ENCODE data around the gene ERH. TPM values are rescaled to one million over a fixed set of nuclear protein-coding genes. Genes with fewer than 3 reads are reported as not detected.
"Not testable (repeated sequence)": the region's sequence is repeated elsewhere in the genome, so short reads cannot be mapped to it uniquely, and the experiment has no call there.

ERH gene
- total and polyA plus RNA-seq, 2 donors, result 190 to 192 TPM

DNA sequence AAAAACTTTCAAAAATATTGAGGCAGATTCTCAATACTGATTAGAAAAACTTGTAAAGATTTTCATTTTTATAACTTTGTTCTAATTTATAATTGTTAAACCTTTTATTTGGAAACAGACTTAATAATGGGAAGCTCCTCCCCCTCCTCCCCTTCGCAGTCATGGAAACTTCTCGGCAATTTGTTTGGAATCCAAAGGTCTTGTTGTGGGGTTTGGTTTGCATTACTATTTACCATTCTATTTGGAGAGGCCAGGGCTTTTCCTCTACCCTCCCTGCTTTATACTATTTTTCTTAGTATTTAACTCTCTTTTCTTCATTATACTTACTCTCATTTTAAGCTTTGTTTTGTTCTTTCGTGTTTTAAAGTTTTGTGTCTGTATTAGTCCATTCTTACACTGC, 6.4 kb upstream of the ERH start:
- no peaks in the 10 kb centered on the region for H3K9me3 ChIP-seq (ENCODE audit: control insufficient read depth in 2 of 2, insufficient read depth in 1 of 2, low read length in 1 of 2)
- no peak overlapping the region for H3K4me3 ChIP-seq (ENCODE audit: low read length in 2 of 2)
- H3K4me1 ChIP-seq (ENCODE audit: control insufficient read depth in 2 of 2, insufficient read depth in 2 of 2, low read length in 2 of 2), result peaks cover 10 to 15% of the 10 kb centered on the region in 2 donors
- H3K36me3 ChIP-seq (ENCODE audit: control insufficient read depth in 2 of 2, insufficient read depth in 2 of 2, low read length in 1 of 2), result no peaks in the 10 kb centered on the region
- 98% methylated on average over 3 of the region's 3 CpGs for WGBS
- no peak for DNase-seq (ENCODE audit: low read depth in 6 of 9, low spot score in 9 of 9)
- H3K27me3 ChIP-seq (ENCODE audit: control insufficient read depth in 2 of 2, insufficient read depth in 1 of 2, low read length in 1 of 2), result no peaks in the 10 kb centered on the region
- H3K27ac ChIP-seq (ENCODE audit: low read depth in 1 of 2, low read length in 1 of 2), result no peak overlapping the region

DNA sequence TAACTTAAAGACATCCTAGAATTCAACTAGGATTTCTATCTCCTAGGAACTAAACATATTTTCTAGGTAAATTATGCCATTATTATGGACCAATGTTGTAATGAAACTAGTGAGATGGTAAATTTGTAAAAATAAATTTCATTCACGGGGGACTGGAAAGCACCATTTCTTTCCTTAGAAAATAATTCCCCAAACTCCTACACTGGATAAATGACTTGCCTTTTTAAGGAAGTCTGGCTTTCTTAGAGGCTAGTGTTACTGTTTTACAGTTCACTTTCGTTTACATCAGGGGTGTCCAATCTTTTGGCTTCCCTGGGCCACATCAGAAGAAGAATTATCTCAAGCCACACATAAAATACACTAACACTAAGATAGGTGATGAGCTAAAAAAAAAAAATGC, 3.7 kb upstream of the ERH start:
- Histone ChIP-seq H3K36me3 (ENCODE audit: control insufficient read depth in 2 of 2, insufficient read depth in 2 of 2, low read length in 1 of 2) (no peaks in the 10 kb centered on the region), H3K4me3 (ENCODE audit: low read length in 2 of 2) (no peak overlapping the region), H3K9me3 (ENCODE audit: control insufficient read depth in 2 of 2, insufficient read depth in 1 of 2, low read length in 1 of 2) (no peaks in the 10 kb centered on the region), H3K27me3 (ENCODE audit: control insufficient read depth in 2 of 2, insufficient read depth in 1 of 2, low read length in 1 of 2) (no peaks in the 10 kb centered on the region), H3K4me1 (ENCODE audit: control insufficient read depth in 2 of 2, insufficient read depth in 2 of 2, low read length in 2 of 2) (peaks cover 20 to 25% of the 10 kb centered on the region in 2 donors), H3K27ac (ENCODE audit: low read depth in 1 of 2, low read length in 1 of 2) (no peak overlapping the region)
- 92% methylated on average over 2 of the region's 2 CpGs for WGBS
- no peak for DNase-seq (ENCODE audit: low read depth in 6 of 9, low spot score in 9 of 9)

DNA sequence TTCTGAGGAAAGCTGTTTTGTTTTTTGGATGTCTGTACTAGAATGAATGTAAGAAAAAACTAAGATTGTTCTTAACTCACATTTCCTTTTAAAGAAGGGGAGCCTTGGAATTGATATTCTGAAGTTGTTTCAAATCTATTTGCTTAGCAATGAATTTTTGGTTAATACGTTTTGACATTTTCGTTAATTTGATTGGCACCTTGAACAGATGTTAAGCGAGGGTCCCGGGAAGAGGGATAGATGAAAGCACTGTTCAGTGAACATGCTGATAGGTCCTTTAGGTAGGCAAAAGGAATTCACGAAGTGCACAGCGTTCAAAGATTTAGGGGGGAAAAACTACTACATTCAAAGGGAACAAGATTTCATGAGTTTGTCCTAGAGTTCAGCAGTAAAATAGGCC, 2.1 kb upstream of the ERH start:
- DNase-seq (ENCODE audit: low read depth in 6 of 9, low spot score in 9 of 9), result no peak
- Histone ChIP-seq H3K27ac (ENCODE audit: low read depth in 1 of 2, low read length in 1 of 2) (no peak overlapping the region), H3K27me3 (ENCODE audit: control insufficient read depth in 2 of 2, insufficient read depth in 1 of 2, low read length in 1 of 2) (no peaks in the 10 kb centered on the region), H3K4me3 (ENCODE audit: low read length in 2 of 2) (no peak overlapping the region), H3K36me3 (ENCODE audit: control insufficient read depth in 2 of 2, insufficient read depth in 2 of 2, low read length in 1 of 2) (peaks cover 0 to 9% of the 10 kb centered on the region in 2 donors), H3K9me3 (ENCODE audit: control insufficient read depth in 2 of 2, insufficient read depth in 1 of 2, low read length in 1 of 2) (no peaks in the 10 kb centered on the region), H3K4me1 (ENCODE audit: control insufficient read depth in 2 of 2, insufficient read depth in 2 of 2, low read length in 2 of 2) (peaks cover 23 to 25% of the 10 kb centered on the region in 2 donors)
- 95% methylated on average over 6 of the region's 6 CpGs for WGBS

DNA sequence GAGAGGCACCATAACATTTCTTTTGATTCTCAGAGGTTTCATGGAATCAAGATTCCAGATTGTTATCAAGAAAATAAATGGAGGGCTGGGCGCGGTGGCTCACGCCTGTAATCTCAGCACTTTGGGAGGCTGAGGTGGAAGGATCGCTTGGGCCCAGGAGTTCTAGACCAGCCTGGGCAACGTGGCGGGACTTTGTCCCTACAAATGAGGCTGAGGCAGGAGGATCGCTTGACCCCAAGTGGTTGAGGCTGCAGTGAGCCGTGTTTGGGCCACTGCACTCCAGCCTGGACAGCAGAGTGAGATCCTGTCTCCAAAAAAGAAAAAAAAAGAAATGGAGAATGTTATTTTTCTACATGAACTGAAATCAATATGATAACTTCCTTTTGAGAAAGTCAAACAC, 1.7 kb upstream of the ERH start:
- no peak overlapping the region for H3K27ac ChIP-seq (ENCODE audit: low read depth in 1 of 2, low read length in 1 of 2)
- peaks cover 3 to 13% of the 10 kb centered on the region in 2 donors for H3K36me3 ChIP-seq (ENCODE audit: control insufficient read depth in 2 of 2, insufficient read depth in 2 of 2, low read length in 1 of 2)
- WGBS, result 96% methylated on average over 8 of the region's 8 CpGs
- DNase-seq (ENCODE audit: low read depth in 6 of 9, low spot score in 9 of 9), result no peak
- peak overlapping the region; percentile 77 to 83 for H3K4me3 ChIP-seq (ENCODE audit: low read length in 2 of 2)
- no peaks in the 10 kb centered on the region for H3K27me3 ChIP-seq (ENCODE audit: control insufficient read depth in 2 of 2, insufficient read depth in 1 of 2, low read length in 1 of 2)
- H3K9me3 ChIP-seq (ENCODE audit: control insufficient read depth in 2 of 2, insufficient read depth in 1 of 2, low read length in 1 of 2), result no peaks in the 10 kb centered on the region
- peaks cover 23 to 25% of the 10 kb centered on the region in 2 donors for H3K4me1 ChIP-seq (ENCODE audit: control insufficient read depth in 2 of 2, insufficient read depth in 2 of 2, low read length in 2 of 2)

DNA sequence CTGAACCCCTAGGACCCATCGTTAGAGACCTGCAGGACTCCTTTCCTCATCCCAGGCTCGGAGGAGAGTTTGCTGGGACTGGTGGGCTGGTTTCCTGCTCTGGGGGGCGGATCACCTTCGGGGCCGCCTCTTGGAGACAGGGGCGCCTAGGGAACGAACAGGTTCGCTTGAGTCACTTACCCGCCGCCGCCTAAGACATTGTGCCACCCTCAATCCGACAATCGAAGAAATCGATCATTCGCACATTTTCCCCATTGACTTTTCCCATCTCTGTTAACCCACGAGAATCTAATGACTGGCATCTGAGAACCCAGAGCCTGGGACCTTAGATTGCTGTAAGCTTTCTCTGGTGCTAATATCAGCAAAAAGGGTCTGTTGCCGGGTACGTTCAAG, 715 bp upstream of the ERH start:
- Histone ChIP-seq H3K27me3 (ENCODE audit: control insufficient read depth in 2 of 2, insufficient read depth in 1 of 2, low read length in 1 of 2) (no peaks in the 10 kb centered on the region), H3K4me3 (ENCODE audit: low read length in 2 of 2) (peak overlapping the region; percentile 77 to 83), H3K36me3 (ENCODE audit: control insufficient read depth in 2 of 2, insufficient read depth in 2 of 2, low read length in 1 of 2) (peaks cover 9 to 21% of the 10 kb centered on the region in 2 donors), H3K9me3 (ENCODE audit: control insufficient read depth in 2 of 2, insufficient read depth in 1 of 2, low read length in 1 of 2) (no peaks in the 10 kb centered on the region), H3K4me1 (ENCODE audit: control insufficient read depth in 2 of 2, insufficient read depth in 2 of 2, low read length in 2 of 2) (peaks cover 23 to 25% of the 10 kb centered on the region in 2 donors), H3K27ac (ENCODE audit: low read depth in 1 of 2, low read length in 1 of 2) (peak overlapping the region; percentile 84 to 89)
- WGBS, result 2% methylated on average over 18 of the region's 18 CpGs
- no peak for DNase-seq (ENCODE audit: low read depth in 6 of 9, low spot score in 9 of 9)

DNA sequence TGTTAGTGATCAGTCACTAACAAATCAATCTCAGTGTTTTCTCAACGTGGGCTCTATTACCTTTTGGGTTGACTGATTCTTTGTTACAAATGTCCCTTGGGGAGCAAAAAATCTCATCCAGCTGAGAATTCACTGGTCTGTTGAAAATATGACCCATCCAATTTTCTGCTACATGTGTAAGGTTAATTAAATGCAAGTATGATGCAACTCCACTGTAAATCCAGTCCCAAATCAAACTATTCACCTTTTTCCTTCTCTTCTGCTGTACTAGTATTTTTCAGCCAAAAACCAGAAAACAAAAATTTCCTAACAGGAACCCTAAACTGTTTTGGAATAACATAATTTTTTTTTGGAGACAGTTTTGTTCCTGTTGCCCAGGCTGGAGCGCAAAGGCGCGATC, 2.2 kb downstream of the ERH start:
- H3K27me3 ChIP-seq (ENCODE audit: control insufficient read depth in 2 of 2, insufficient read depth in 1 of 2, low read length in 1 of 2), result no peaks in the 10 kb centered on the region
- no peaks in the 10 kb centered on the region for H3K9me3 ChIP-seq (ENCODE audit: control insufficient read depth in 2 of 2, insufficient read depth in 1 of 2, low read length in 1 of 2)
- WGBS, result 94% methylated on average over 4 of the region's 4 CpGs
- no peak overlapping the region for H3K27ac ChIP-seq (ENCODE audit: low read depth in 1 of 2, low read length in 1 of 2)
- H3K4me1 ChIP-seq (ENCODE audit: control insufficient read depth in 2 of 2, insufficient read depth in 2 of 2, low read length in 2 of 2), result peaks cover 22 to 23% of the 10 kb centered on the region in 2 donors
- H3K4me3 ChIP-seq (ENCODE audit: low read length in 2 of 2), result no peak overlapping the region
- peaks cover 30 to 48% of the 10 kb centered on the region in 2 donors for H3K36me3 ChIP-seq (ENCODE audit: control insufficient read depth in 2 of 2, insufficient read depth in 2 of 2, low read length in 1 of 2)
- no peak for DNase-seq (ENCODE audit: low read depth in 6 of 9, low spot score in 9 of 9)

DNA sequence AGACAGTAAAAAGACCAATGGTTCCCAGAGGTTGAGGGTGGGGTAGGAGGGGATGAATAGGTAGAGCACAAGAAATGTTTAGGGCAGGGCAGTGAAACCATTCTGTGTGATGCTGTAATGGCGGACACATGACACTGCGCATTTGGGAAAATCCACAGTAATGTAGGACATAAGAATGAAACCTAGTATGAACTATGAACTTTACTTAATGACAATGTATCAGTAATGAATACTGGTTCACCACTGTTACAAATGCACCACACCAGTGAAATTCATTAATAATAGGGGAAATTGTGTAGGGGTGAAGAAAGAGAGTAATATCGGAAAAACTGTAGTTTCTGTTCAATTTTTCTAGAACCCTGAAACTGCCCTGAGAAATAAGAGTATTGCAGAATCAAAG, 5.6 kb downstream of the ERH start:
- no peaks in the 10 kb centered on the region for H3K27me3 ChIP-seq (ENCODE audit: control insufficient read depth in 2 of 2, insufficient read depth in 1 of 2, low read length in 1 of 2)
- H3K9me3 ChIP-seq (ENCODE audit: control insufficient read depth in 2 of 2, insufficient read depth in 1 of 2, low read length in 1 of 2), result no peaks in the 10 kb centered on the region
- peaks cover 4 to 11% of the 10 kb centered on the region in 2 donors for H3K4me1 ChIP-seq (ENCODE audit: control insufficient read depth in 2 of 2, insufficient read depth in 2 of 2, low read length in 2 of 2)
- no peak for DNase-seq (ENCODE audit: low read depth in 6 of 9, low spot score in 9 of 9)
- 97% methylated on average over 3 of the region's 3 CpGs for WGBS
- no peak overlapping the region for H3K4me3 ChIP-seq (ENCODE audit: low read length in 2 of 2)
- H3K27ac ChIP-seq (ENCODE audit: low read depth in 1 of 2, low read length in 1 of 2), result no peak overlapping the region
- peaks cover 37 to 62% of the 10 kb centered on the region in 2 donors for H3K36me3 ChIP-seq (ENCODE audit: control insufficient read depth in 2 of 2, insufficient read depth in 2 of 2, low read length in 1 of 2)

DNA sequence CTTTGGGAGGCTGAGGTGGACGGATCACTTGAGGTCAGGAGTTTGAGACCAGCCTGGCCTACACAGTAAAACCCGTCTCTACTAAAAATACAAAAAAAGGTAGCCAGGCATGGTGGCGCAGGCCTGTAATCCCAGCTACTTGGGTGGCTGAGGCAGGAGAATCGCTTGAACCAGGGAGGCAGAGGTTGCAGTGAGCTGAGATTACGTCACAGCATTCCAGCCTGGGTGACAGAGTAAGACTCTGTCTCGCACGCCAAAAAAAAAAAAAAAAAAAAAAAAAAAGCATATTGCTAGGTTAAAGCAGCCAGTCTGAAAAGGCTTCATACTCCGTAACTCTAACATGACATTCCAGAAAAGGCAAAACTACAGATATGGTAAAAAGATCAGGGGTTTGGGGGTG, 6.7 kb downstream of the ERH start:
- 97% methylated on average over 8 of the region's 8 CpGs for WGBS
- H3K4me3 ChIP-seq (ENCODE audit: low read length in 2 of 2); H3K27me3 ChIP-seq (ENCODE audit: control insufficient read depth in 2 of 2, insufficient read depth in 1 of 2, low read length in 1 of 2); H3K27ac ChIP-seq (ENCODE audit: low read depth in 1 of 2, low read length in 1 of 2); H3K9me3 ChIP-seq (ENCODE audit: control insufficient read depth in 2 of 2, insufficient read depth in 1 of 2, low read length in 1 of 2); H3K4me1 ChIP-seq (ENCODE audit: control insufficient read depth in 2 of 2, insufficient read depth in 2 of 2, low read length in 2 of 2); DNase-seq (ENCODE audit: low read depth in 6 of 9, low spot score in 9 of 9): not testable (repeated sequence)
- H3K36me3 ChIP-seq (ENCODE audit: control insufficient read depth in 2 of 2, insufficient read depth in 2 of 2, low read length in 1 of 2), result peaks cover 37 to 70% of the 10 kb centered on the region in 2 donors

DNA sequence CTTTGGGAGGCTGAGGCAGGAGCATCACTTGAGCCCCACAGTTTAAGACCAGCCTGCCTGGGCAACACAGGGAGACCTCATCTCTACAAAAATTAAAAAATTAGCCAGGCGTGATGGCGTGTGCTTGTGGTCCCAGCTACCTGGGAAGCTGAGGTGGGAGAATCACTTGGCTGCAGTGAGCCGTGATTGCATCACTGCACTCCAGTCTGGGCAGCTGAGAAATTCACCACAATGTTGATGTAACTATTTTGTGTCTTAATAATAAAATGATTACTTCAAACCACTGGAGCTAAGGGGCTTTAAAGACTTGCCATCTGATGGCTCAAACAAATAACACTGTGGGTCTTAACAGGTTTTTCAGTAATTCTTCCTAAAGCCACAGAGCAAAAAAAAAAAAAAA, 10.8 kb downstream of the ERH start:
- Histone ChIP-seq H3K4me1 (ENCODE audit: control insufficient read depth in 2 of 2, insufficient read depth in 2 of 2, low read length in 2 of 2) (peaks cover 0 to 3% of the 10 kb centered on the region in 2 donors), H3K36me3 (ENCODE audit: control insufficient read depth in 2 of 2, insufficient read depth in 2 of 2, low read length in 1 of 2) (peaks cover 25 to 60% of the 10 kb centered on the region in 2 donors), H3K27me3 (ENCODE audit: control insufficient read depth in 2 of 2, insufficient read depth in 1 of 2, low read length in 1 of 2) (no peaks in the 10 kb centered on the region), H3K4me3 (ENCODE audit: low read length in 2 of 2) (no peak overlapping the region), H3K27ac (ENCODE audit: low read depth in 1 of 2, low read length in 1 of 2) (no peak overlapping the region), H3K9me3 (ENCODE audit: control insufficient read depth in 2 of 2, insufficient read depth in 1 of 2, low read length in 1 of 2) (no peaks in the 10 kb centered on the region)
- WGBS, result 98% methylated on average over 3 of the region's 3 CpGs
- no peak for DNase-seq (ENCODE audit: low read depth in 6 of 9, low spot score in 9 of 9)

DNA sequence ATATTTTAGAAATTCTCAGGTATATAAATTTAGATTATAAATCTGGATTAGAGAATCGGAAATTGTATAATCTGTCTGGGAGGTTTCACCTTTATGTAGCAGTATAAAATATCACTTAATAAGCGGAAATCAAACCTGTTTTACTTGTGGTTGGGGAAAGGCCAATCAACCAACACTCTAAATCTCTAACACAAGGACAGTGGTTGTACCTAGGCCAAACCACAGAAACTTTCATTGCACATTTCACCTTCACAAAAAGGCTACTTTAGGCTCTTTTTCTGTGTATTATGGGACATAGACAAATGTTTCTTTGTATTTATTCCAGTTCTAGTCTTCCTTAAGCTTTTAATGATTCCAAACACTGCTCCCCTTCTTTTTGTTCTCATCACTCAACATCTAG, 19.8 kb downstream of the ERH start:
- H3K27ac ChIP-seq (ENCODE audit: low read depth in 1 of 2, low read length in 1 of 2), result no peak overlapping the region
- H3K4me3 ChIP-seq (ENCODE audit: low read length in 2 of 2), result no peak overlapping the region
- WGBS, result 97% methylated on average over 2 of the region's 2 CpGs
- H3K36me3 ChIP-seq (ENCODE audit: control insufficient read depth in 2 of 2, insufficient read depth in 2 of 2, low read length in 1 of 2), result peaks cover 30 to 42% of the 10 kb centered on the region in 2 donors
- no peak for DNase-seq (ENCODE audit: low read depth in 6 of 9, low spot score in 9 of 9)
- no peaks in the 10 kb centered on the region for H3K4me1 ChIP-seq (ENCODE audit: control insufficient read depth in 2 of 2, insufficient read depth in 2 of 2, low read length in 2 of 2)
- H3K27me3 ChIP-seq (ENCODE audit: control insufficient read depth in 2 of 2, insufficient read depth in 1 of 2, low read length in 1 of 2), result no peaks in the 10 kb centered on the region
- no peaks in the 10 kb centered on the region for H3K9me3 ChIP-seq (ENCODE audit: control insufficient read depth in 2 of 2, insufficient read depth in 1 of 2, low read length in 1 of 2)
